H1 (cell line): ENCODE data around the gene NT5C1B. TPM values are rescaled to one million over a fixed set of nuclear protein-coding genes. Genes with fewer than 3 reads are reported as not detected.

Experiments
- BCL11A ChIP-seq, 2 experiments: IDR thresholded peaks; one replicate each; pipeline ENCODE4 v1.6.1; 2011; ENCODE audit warnings: low read depth in 2 of 2, low read length in 2 of 2, mild to moderate bottlenecking in 2 of 2
- BRCA1 ChIP-seq: IDR thresholded peaks from 2 replicates; pipeline ENCODE4 v1.6.1; 2012; ENCODE audit warnings: low read depth, low read length, improper control_type of control experiment
- CHD2 ChIP-seq: IDR thresholded peaks from 2 replicates; pipeline ENCODE4 v1.6.1; 2012; ENCODE audit warnings: low read length, improper control_type of control experiment
- CHD7 ChIP-seq: fragments of 300-600 bp; sonication (generic); IDR thresholded peaks from 2 replicates; pipeline ENCODE4 v1.7.1; 2012; ENCODE audit warnings: low read length, moderate library complexity, mild to moderate bottlenecking, inconsistent platforms; ENCODE audit not compliant: insufficient replicate concordance
- MAFK ChIP-seq: IDR thresholded peaks from 2 replicates; pipeline ENCODE4 v1.6.1; 2012; ENCODE audit warnings: low read depth, mild to moderate bottlenecking, improper control_type of control experiment, low read length
- RXRA ChIP-seq: IDR thresholded peaks from 2 replicates; pipeline ENCODE4 v1.6.1; 2011; ENCODE audit warnings: low read depth, mild to moderate bottlenecking, low read length, moderate library complexity; ENCODE audit not compliant: insufficient read depth
- SUZ12 ChIP-seq: fragments of 200-600 bp; sonication (generic); IDR thresholded peaks from 2 replicates; pipeline ENCODE4 v1.6.1; 2012; ENCODE audit warnings: mild to moderate bottlenecking, inconsistent platforms, low read length, moderate library complexity, mixed read lengths
- TAF1 ChIP-seq: IDR thresholded peaks from 2 replicates; pipeline ENCODE4 v1.6.1; 2011; ENCODE audit warnings: mild to moderate bottlenecking, low read depth, low read length
- polyA plus RNA-seq, 7 experiments: library from polyadenylated mRNA; depleted of rRNA in 3 of 7; stranded (reverse) in 5 of 7; unstranded in 2 of 7; fragments of >200 nt in 5 of 7; fragments of 200-250 nt in 2 of 7; gene quantifications; 1 replicate in 5 of 7; 2 replicates in 1 of 7; 4 replicates in 1 of 7; pipeline versions ENCODE4 v1.2.1 to v1.2.3, GENCODE V29; 2011 to 2013; ENCODE audit warnings: missing spikeins in 2 of 7, mixed read lengths in 2 of 7
- total RNA-seq: library from RNA; stranded (reverse); fragmentation: NEBNext Ultra II Directional; extraction: Animal tissue kit (Norgen Biotek cat#: 25700); gene quantifications from 2 replicates; pipeline ENCODE4 v1.2.1, GENCODE V29; 2021

NT5C1B gene
- total and polyA plus RNA-seq, 2 of the 8 experiments (the other 6 are each of a cell fraction or from before 2014, with no cell fraction given): not detected

- no peak for TF ChIP-seq TAF1
- TF ChIP-seq RXRA: no peak
- TF ChIP-seq CHD7: no peak
- TF ChIP-seq BRCA1: no peak
- no peak for TF ChIP-seq SUZ12
- no peak for TF ChIP-seq MAFK
- no peak for TF ChIP-seq CHD2
- TF ChIP-seq BCL11A (IDR thresholded peaks at IDR 0.05; ENCODE audit: low read depth in 2 of 2, low read length in 2 of 2): no peak
These were observed 29.8 kb downstream of the NT5C1B start (continued) for GRCh38 chr2:18559531-18560030.
